ENCODE results near the gene HOXC12. TPM values are rescaled to one million over a fixed set of nuclear protein-coding genes. Genes with fewer than 3 reads are reported as not detected.

HOXC12 gene
- total RNA-seq, 1 experiment from 2014 or later: not detected

- no peak for ATAC-seq
- peak; percentile 41 for DNase-seq (ENCODE audit: low spot score)
- CTCF ChIA-PET: interaction anchor here (0.6 to 1.5 kb wide), 4 partner anchors 11 to 253 kb away, joined by 3 to 4 read pairs (median 4); partner anchors contain the start of gene HOXC10
- Mint-ChIP-seq H3K4me3 (no peak overlapping the region; the same call in 1 of the 2 replicates), H3K9me3 (no peaks in the 10 kb centered on the region), H3K36me3 (no peaks in the 10 kb centered on the region), H3K4me1 (peaks cover 25% of the 10 kb centered on the region), H3K27me3 (ENCODE audit: low read depth) (peaks cover 100% of the 10 kb centered on the region), H3K27ac (no peak overlapping the region)
- POLR2A ChIA-PET: no interaction called here
- TF ChIP-seq NFATC4 (CRISPR knock-in tag; IDR thresholded peaks at IDR 0.05): no peak
- no peak for TF ChIP-seq GTF2I (CRISPR knock-in tag; conservative IDR thresholded peaks at IDR 0.05)
- TF ChIP-seq TEAD4 (CRISPR knock-in tag; IDR thresholded peaks at IDR 0.05): no peak
- no peak for TF ChIP-seq SP1 (CRISPR knock-in tag; conservative IDR thresholded peaks at IDR 0.05)
- no peak for TF ChIP-seq PRDM15 (CRISPR knock-in tag; IDR thresholded peaks at IDR 0.05)
- no peak for TF ChIP-seq JUN (CRISPR knock-in tag; IDR thresholded peaks at IDR 0.05)
- TF ChIP-seq AFF4 (CRISPR knock-in tag; IDR thresholded peaks at IDR 0.05; ENCODE audit: borderline replicate concordance): no peak
- TF ChIP-seq RELA (CRISPR knock-in tag; IDR thresholded peaks at IDR 0.05; ENCODE audit: borderline replicate concordance): no peak
- no peak for TF ChIP-seq FOXJ3 (CRISPR knock-in tag; IDR thresholded peaks at IDR 0.05; ENCODE audit: borderline replicate concordance)
- TF ChIP-seq NR3C1 (CRISPR knock-in tag; conservative IDR thresholded peaks at IDR 0.05; ENCODE audit: low read depth): no peak
- no peak for TF ChIP-seq FOXK1 (CRISPR knock-in tag; IDR thresholded peaks at IDR 0.05)
- no peak for TF ChIP-seq ZNF317 (CRISPR knock-in tag; IDR thresholded peaks at IDR 0.05; ENCODE audit: borderline replicate concordance, low read depth)
Measured at GRCh38 chr12:53955036-53955775, 503 bp downstream of the HOXC12 start.

GRCh38 chr12:53955776-53956250, 1.1 kb downstream of the HOXC12 start:
- ATAC-seq (no peak), DNase-seq (ENCODE audit: low spot score) (no peak)
- Mint-ChIP-seq H3K27ac (no peak overlapping the region), H3K4me3 (peak overlapping the region; percentile 33; the same call in 1 of the 2 replicates), H3K9me3 (no peaks in the 10 kb centered on the region), H3K27me3 (ENCODE audit: low read depth) (peaks cover 100% of the 10 kb centered on the region), H3K4me1 (peaks cover 25% of the 10 kb centered on the region), H3K36me3 (no peaks in the 10 kb centered on the region)
- ChIA-PET CTCF (interaction anchor here (0.9 to 1.5 kb wide), 4 partner anchors 10 to 254 kb away, joined by 3 to 4 read pairs (median 3); partner anchors contain the start of gene HOXC10), POLR2A (no interaction called here)
- TF ChIP-seq MLX (CRISPR knock-in tag; IDR thresholded peaks at IDR 0.05): no peak
- TF ChIP-seq TEAD1 (CRISPR knock-in tag; IDR thresholded peaks at IDR 0.05): no peak
- no peak for TF ChIP-seq AFF4 (CRISPR knock-in tag; IDR thresholded peaks at IDR 0.05; ENCODE audit: borderline replicate concordance)
- no peak for TF ChIP-seq OVOL2 (CRISPR knock-in tag; IDR thresholded peaks at IDR 0.05; ENCODE audit: borderline replicate concordance)
- no peak for TF ChIP-seq RORB (CRISPR knock-in tag; IDR thresholded peaks at IDR 0.05)
- no peak for TF ChIP-seq ZBTB21 (CRISPR knock-in tag; IDR thresholded peaks at IDR 0.05; ENCODE audit: borderline replicate concordance)
- no peak for TF ChIP-seq ZMAT4 (CRISPR knock-in tag; IDR thresholded peaks at IDR 0.05)
- no peak for TF ChIP-seq ESRRA (CRISPR knock-in tag; IDR thresholded peaks at IDR 0.05; ENCODE audit: borderline replicate concordance)
- no peak for TF ChIP-seq FOXK1 (CRISPR knock-in tag; IDR thresholded peaks at IDR 0.05)
- no peak for TF ChIP-seq NR1H2 (CRISPR knock-in tag; IDR thresholded peaks at IDR 0.05)
- TF ChIP-seq ATF1 (CRISPR knock-in tag; IDR thresholded peaks at IDR 0.05): no peak

Measured in WTC11 (cell line).